ENCODE results near the gene GPR162.

Gene GPR162

GRCh38 chr12:6830999-6831398 is 9.4 kb downstream of the GPR162 start:
- ATAC-seq, result no peak
- no peak for TF ChIP-seq ESRRG (CRISPR knock-in tag; IDR thresholded peaks at IDR 0.05)
- TF ChIP-seq POU6F1 (CRISPR knock-in tag; IDR thresholded peaks at IDR 0.05; ENCODE audit: borderline replicate concordance, low read depth), result no peak
- no peak for TF ChIP-seq ZNF70 (CRISPR knock-in tag; IDR thresholded peaks at IDR 0.05)
- TF ChIP-seq TCF4 (CRISPR knock-in tag; IDR thresholded peaks at IDR 0.05; ENCODE audit: borderline replicate concordance), result no peak
- TF ChIP-seq PATZ1 (CRISPR knock-in tag; IDR thresholded peaks at IDR 0.05; ENCODE audit: borderline replicate concordance), result no peak
- no peak for TF ChIP-seq ISL1 (CRISPR knock-in tag; IDR thresholded peaks at IDR 0.05)
- no peak for TF ChIP-seq GLIS3 (CRISPR knock-in tag; IDR thresholded peaks at IDR 0.05)
- no peak for TF ChIP-seq ZC3H10 (CRISPR knock-in tag; IDR thresholded peaks at IDR 0.05)
- no peak for TF ChIP-seq ZNF8 (CRISPR knock-in tag; IDR thresholded peaks at IDR 0.05)
- TF ChIP-seq SNAI2 (CRISPR knock-in tag; IDR thresholded peaks at IDR 0.05), result no peak
- TF ChIP-seq OSR1 (CRISPR knock-in tag; IDR thresholded peaks at IDR 0.05), result no peak
- no peak for TF ChIP-seq CREB5 (CRISPR knock-in tag; IDR thresholded peaks at IDR 0.05; ENCODE audit: low read depth)
- no peak for TF ChIP-seq ARNTL (CRISPR knock-in tag; IDR thresholded peaks at IDR 0.05; ENCODE audit: borderline replicate concordance, low read depth)
- no peak for TF ChIP-seq ZNF565 (CRISPR knock-in tag; conservative IDR thresholded peaks at IDR 0.05; ENCODE audit: low read depth)
- no peak for TF ChIP-seq PPARA (CRISPR knock-in tag; IDR thresholded peaks at IDR 0.05; ENCODE audit: borderline replicate concordance)

GRCh38 chr12:6831450-6831995 is 9.9 kb downstream of the GPR162 start:
- ATAC-seq, result no peak

GRCh38 chr12:6832125-6832524 is 10.5 kb downstream of the GPR162 start:
- no peak for ATAC-seq
- TF ChIP-seq POU6F1 (CRISPR knock-in tag; IDR thresholded peaks at IDR 0.05; ENCODE audit: borderline replicate concordance, low read depth) (no peak), OSR1 (CRISPR knock-in tag; IDR thresholded peaks at IDR 0.05) (no peak), ESRRG (CRISPR knock-in tag; IDR thresholded peaks at IDR 0.05) (no peak), ZFP3 (CRISPR knock-in tag; IDR thresholded peaks at IDR 0.05) (no peak), SNAI2 (CRISPR knock-in tag; IDR thresholded peaks at IDR 0.05) (no peak), TCF4 (CRISPR knock-in tag; IDR thresholded peaks at IDR 0.05; ENCODE audit: borderline replicate concordance) (no peak), CSRNP3 (CRISPR knock-in tag; IDR thresholded peaks at IDR 0.05) (no peak)

More at GRCh38 chr12:6831450-6831995, 9.9 kb downstream of the GPR162 start:
- TF ChIP-seq RARB (CRISPR knock-in tag; IDR thresholded peaks at IDR 0.05) (no peak), ZNF565 (CRISPR knock-in tag; conservative IDR thresholded peaks at IDR 0.05; ENCODE audit: low read depth) (no peak), ZC3H10 (CRISPR knock-in tag; IDR thresholded peaks at IDR 0.05) (no peak), PPARA (CRISPR knock-in tag; IDR thresholded peaks at IDR 0.05; ENCODE audit: borderline replicate concordance) (no peak), TCF4 (CRISPR knock-in tag; IDR thresholded peaks at IDR 0.05; ENCODE audit: borderline replicate concordance) (no peak)

- no peak for ATAC-seq
- TF ChIP-seq GLIS3 (CRISPR knock-in tag; IDR thresholded peaks at IDR 0.05), result no peak
- no peak for TF ChIP-seq RARB (CRISPR knock-in tag; IDR thresholded peaks at IDR 0.05)
- TF ChIP-seq ZFP30 (CRISPR knock-in tag; IDR thresholded peaks at IDR 0.05), result no peak
- TF ChIP-seq TSHZ2 (CRISPR knock-in tag; IDR thresholded peaks at IDR 0.05), result no peak
- TF ChIP-seq ZFP3 (CRISPR knock-in tag; IDR thresholded peaks at IDR 0.05), result no peak
- TF ChIP-seq CSDC2 (CRISPR knock-in tag; IDR thresholded peaks at IDR 0.05), result no peak
- TF ChIP-seq BACH2 (CRISPR knock-in tag; IDR thresholded peaks at IDR 0.05; ENCODE audit: borderline replicate concordance), result no peak
- no peak for TF ChIP-seq CREB5 (CRISPR knock-in tag; IDR thresholded peaks at IDR 0.05; ENCODE audit: low read depth)
- no peak for TF ChIP-seq ZNF565 (CRISPR knock-in tag; conservative IDR thresholded peaks at IDR 0.05; ENCODE audit: low read depth)
- TF ChIP-seq ARNTL (CRISPR knock-in tag; IDR thresholded peaks at IDR 0.05; ENCODE audit: borderline replicate concordance, low read depth), result no peak
Measured at GRCh38 chr12:6833189-6833890, 11.7 kb downstream of the GPR162 start.
